NCI-H748 treated with DMSO at 0.1 percent for 48 hours (cell line): ENCODE results near the gene FBRSL1.

ENCODE experiments used
- DNase-seq: peaks from one replicate; lab custom pipeline; 2025; lab: John Stamatoyannopoulos, UW

Gene FBRSL1

DNA sequence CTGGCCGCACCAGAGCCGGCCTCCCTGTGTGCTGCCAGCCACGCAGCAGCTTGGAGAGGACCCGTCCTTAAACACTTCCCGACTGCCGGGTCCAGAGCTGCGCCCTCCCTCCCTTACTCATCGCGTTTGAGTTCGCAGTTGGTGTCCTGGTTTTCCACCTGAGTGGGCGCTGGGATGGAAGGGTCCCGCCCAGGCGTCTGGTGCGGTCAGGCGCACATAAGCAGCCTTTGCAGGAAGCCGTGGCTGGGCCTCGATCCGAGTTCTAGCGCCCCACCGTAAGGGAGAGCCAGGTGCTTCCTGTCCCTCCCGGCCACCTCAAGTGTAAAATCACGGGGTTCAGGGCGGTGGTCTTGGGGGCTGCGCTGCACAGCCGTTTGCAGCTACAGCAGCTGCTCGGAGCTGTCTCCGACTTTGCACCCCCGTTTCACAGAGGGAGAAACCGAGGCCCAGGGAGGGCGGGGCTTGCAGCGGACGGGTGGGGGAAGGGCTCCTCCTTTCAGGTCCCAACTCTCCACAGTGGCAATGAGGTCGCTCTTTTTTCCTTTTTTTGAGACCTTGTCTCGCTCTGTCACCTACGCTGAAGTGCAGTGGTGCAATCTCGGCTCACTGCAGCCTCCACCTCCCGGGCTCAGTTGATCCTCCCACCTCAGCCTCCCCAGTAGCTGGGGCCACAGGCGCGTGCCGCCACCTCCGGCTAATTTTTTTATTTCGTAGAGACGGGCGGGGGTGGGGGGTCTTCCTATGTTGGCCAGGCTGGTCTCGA lies 69.1 kb downstream of the FBRSL1 start:
- DNase-seq = no peak

DNA sequence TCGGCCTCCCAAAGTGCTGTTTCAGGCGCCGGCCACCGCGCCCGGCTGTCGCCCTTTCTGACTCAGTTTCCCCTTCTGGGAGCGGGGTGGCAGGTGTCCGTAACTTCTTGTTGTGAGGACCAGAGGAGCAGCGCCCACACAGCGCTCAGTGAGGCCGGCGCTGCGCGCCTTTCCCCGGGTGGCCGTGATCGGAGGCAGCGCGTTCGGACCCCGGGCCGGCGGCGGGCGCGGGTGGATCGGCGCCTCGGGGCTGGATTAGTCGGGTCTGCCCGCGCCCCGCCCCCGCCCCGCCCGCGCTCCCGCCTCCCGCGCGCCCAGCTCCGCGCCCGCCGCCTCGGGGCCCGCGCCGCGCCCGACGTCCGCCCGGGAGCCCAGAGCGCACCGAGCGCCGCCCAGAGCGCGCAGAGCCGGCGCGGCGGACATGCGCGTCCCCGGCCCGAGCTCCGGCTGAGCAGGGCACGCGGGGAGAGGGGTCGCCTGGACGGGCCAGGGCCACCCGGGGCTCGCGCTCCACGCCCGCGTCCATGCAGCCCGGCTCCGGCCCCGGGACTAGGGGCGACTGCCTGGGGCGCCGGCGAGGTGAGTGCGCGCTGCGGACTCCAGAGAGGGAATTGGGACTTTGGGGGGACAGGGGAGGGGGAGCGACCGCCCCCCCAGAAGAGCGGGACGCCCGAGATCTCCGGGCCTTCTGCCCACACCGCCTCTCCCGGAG lies 69.9 kb downstream of the FBRSL1 start:
- DNase-seq = peak; percentile 7

DNA sequence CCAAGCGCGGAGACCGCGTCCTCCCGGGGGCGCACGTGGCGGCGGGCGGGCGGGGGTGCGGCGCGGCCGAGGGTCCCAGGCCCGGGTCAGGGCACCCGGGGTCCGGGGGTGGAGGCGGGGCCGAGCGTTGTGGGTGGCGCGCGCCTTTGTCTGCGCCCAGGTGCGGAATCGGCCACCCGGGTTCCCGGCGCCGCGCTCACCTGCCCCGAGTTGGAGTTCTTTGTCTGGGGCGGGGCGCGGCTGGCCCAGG lies 70.3 kb downstream of the FBRSL1 start:
- DNase-seq = no peak

DNA sequence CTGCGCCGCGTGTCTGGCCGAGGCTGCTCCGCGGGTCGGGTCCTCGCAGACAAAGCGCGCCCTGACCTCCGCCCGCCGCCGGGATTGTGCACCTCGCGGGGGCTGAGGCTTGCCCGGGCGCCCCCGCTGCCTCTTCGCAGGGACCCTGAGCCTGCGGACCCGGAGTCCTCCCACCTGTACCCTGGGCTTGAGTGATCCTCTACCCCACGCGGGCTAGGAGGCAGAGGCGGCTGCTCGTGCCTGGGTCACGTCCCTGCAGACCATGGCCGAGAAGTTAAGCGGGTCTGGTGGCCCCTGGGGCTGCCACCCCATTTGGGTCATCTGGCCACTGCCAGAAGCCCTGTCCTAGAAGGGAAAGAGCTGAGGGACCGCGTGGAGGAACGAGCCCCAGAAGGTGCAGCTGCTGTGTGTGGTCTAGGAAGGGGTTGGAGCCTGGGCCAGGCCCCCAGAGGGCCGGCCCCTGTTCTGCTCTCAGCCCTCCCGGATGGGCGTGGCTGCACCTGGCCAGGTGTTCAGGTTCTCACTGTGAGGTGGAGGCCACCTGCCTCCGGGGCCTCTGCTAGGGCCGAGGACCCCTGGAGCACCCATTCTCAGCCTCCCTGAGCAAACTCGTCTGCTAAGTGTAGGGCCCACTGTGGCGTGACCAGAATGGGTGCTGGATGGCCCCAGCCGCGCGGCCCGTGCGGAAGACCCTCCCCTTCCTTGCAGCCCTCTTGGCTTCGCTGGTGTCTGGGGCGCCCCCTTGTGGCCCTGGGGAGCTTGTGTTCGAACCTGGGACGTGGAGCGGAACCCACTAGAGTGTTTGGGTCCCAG lies 70.9 kb downstream of the FBRSL1 start:
- DNase-seq = peak; percentile 81
